NCI-H2196 treated with DMSO at 0.1 percent for 48 hours (cell line): ENCODE measurements around the gene GNB1.
"Not testable (repeated sequence)": the region's sequence is repeated elsewhere in the genome, so short reads cannot be mapped to it uniquely, and the experiment has no call there.

ENCODE experiments used
- DNase-seq: peaks from one replicate; lab custom pipeline; 2025; ENCODE audit not compliant: unreplicated experiment; lab: John Stamatoyannopoulos, UW

Gene GNB1

DNA sequence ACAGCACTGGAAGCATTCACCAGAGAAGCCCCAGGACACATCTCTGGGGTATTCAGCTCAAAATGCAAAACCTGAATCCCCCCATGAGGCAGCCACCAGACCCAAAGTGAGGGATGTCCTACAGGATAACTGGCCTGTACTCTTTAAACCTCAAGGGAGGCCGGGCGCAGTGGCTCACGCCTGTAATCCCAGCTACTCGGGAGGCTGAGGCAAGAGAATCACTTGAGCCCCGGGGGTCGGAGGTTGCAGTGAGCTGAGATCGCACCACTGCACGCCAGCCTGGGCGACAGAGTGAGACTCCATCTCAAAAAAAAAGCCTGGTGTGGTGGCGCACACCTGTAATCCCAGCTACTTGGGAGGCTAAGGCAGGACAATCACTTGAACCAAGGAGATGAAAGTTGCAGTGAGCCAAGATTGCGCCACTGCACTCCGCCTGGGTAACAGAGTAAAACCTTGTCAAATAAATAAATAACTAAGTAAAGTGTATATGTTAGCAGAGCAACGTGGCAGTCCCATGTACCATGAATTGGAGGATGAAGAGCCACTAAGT is 29.1 kb downstream of the GNB1 start:
- not testable (repeated sequence) for DNase-seq

DNA sequence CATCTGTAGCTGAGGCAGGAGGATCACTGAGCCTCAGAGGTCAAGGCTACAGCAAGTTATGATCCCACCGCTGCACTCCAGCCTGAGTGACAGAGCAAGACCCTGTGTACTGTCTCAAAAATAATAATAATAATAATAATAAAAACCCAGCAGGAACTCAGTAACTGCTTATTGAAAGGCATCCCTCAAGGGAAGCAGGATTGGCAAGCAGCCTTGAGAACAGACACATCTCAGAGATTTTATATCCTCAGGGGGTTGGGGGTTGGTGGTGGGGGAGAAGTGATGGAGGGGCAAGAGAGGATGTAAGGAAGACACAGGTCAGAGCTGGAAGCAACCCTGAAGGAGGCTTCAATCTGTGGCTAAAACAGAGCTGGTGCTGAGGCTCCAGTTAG is 29.6 kb downstream of the GNB1 start:
- no peak for DNase-seq

DNA sequence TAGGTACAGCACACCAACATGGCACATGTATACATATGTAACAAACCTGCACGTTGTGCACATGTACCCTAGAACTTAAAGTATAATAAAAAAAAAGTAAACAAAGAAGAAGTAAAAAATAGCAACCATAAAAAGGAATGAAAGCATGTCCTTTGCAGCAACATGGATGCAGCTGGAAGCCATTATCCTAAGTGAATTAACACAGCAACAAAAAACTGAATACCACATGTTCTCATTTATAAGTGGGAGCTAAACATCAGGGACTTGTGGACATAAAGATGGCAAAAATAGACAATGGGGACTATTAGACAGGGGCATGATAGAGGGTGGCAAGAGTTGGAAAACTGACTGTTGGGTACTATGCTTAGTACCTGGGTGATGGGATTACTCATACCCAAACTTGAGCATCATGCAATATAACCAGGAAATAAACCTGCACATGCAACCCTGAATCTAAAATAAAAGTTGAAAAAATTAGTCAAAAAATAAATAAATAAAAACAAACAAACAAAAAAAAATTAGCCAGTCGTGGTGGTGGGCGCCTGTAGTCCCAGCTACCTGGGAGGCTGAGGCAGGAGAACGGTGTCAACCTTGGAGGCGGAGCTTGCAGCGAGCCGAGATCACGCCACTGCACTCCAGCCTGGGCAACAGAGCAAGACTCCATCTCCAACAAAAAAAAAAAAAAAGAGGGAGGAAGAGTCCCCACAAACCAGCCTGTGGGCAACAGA is 30.8 kb downstream of the GNB1 start:
- DNase-seq, result not testable (repeated sequence)

DNA sequence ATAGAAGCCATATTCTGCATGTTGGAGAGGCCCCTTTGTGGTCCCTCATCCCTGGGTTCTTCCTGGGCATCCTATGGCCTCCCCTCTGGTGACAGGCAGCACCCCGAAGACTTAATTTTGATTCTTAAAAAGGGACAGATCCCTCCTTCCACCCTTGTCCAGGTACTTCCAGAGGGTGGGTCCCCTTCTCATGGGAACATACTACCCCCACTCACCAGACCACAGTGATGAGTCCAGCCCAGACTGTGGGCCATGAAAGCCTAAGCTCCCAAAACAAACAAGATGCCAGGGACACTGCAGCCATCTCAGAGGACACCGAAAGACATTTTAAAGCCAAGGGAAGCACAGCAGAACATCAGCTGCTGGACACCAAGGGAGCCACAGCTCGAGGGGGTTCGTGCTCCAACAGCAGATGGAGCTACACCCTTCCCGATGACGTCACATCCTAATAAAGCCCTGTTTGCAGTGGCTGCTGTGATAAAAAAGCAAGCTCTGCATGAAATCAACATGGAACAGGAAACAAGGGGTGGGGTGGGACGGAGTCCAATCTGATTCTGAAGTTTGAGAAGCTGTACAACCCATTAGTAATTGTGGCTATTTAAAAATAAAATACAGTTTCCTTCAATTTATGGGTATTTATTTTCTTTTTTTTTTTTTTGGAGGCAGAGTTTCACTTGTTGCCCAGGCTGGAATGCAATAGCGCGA is 32.4 kb downstream of the GNB1 start:
- DNase-seq, result peak; percentile 51

- no peak for DNase-seq
These were observed 33.7 kb downstream of the GNB1 start for GRCh38 chr1:1857096-1857703.

DNA sequence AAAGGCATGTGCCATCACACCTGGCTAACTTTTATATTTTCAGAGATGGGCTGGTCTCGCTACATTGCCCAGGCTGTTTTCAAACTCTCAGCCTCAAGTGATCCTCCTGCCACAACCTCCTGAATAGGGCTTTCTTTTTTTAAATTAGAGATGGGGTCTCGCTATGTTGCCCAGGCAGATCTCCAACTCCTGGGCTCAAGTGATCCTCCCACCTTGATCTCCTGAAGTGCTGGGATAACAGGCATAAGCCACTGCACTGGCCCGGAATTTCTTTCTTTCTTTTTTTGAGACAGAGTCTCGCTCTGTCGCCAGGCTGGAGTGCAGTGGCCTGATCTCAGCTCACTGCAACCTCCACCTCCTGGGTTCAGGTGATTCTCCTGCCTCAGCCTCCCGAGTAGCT is 34.7 kb downstream of the GNB1 start:
- not testable (repeated sequence) for DNase-seq

DNA sequence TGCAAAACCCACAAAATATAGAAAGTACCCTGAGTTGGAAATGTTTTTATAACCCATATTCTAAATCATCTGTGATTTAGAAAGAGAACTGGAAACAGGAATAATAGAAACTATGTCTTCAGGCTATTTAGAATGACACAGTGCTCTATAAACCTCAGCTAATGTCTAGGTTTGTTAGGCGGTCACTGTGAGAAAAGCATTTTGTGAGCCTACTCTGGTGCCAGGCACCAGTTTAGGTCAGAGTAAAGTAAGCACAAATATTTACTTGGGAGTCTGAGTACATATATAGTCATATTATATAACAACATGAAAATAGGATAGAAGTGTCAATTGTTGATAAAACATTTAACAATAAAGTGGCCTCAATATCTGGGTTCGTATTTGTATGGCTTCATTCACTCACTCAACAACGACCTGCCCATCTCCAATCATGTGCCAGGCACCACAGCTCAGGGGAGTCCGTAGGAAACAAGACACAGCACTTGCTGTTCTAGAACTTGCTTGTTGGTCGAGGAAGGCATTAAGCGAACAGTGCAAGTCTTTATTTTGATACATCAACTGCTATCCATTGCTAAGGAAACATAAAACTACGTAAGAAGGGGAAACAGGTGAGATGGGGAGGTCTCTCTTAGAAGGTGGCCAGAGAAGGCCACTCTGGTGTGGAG is 37.2 kb downstream of the GNB1 start:
- no peak for DNase-seq

DNA sequence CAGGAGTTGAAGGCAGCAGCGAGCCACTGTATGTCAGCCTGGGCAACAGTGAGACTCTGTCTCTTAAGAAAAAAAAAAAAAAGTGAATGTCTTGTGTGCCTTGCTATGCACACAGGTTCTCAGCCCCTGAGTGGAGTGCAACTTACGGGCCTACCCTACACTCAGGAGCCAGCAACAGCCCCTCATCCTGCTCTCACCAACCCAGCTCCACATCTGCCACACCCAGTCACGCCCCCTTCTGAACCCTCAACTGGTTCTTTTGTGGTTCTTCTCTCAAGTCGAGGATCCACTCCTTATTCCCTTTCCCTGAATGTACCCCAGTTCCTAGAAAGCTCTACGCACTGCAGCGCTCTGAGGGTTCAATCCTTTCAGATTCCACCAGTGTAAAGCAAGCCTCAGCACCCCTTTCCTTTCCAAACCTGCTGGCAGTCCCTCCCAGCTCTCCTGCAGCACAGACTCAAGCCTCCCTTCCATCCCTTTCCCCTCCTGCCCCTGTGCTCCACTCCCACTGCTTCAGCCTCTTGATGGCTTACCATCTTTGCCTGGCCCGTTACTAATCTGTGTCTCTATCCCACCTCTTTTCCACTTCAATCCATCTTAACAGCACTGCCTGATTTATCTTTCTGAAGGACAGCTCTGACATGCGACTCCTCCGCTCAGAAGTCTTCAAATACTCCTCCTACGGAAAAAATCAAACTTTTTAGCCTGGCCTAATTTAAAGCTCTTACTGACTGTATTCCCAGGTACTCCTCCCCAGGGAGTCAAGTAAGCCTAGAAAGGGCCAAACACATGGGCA is 38.1 kb downstream of the GNB1 start:
- DNase-seq, result no peak

- no peak for DNase-seq
These were observed 43.0 kb downstream of the GNB1 start for GRCh38 chr1:1847890-1848289.

DNA sequence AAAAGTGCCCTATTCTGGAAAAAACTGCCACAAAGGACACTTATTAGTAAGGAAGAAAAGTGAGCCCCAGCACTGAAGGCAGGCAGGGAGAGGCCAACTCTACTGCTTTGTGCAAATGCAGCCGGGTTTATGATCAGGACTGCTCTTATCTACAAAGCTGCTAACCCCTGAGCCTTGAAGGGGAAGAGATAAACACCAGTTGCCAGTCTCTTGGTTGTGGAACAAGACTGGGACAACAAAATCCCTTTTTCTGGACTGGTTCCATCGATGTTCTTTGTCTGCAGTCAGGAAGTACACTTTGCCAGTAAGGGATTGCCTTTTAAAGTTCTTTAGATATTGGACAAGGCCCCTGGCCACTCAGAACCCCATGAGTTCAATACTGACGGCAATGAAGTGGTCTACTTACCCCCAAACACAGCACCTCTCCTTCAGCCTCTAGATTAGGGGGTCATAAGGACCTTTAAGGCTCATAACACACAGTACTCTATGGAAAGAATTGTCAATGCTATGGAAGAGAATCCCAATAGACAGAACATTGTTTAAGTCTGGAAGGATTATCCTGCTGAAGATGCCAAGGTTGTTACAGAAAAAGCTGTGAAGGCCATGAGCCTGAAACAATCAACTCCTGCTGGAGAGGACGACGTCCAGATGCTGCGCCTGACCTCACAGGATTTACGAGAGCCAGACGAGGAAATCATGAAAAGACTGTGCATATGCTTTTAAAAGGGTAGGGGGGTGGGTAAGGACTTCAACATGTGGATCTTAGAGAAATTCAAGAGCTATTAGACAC is 43.6 kb downstream of the GNB1 start:
- no peak for DNase-seq

DNA sequence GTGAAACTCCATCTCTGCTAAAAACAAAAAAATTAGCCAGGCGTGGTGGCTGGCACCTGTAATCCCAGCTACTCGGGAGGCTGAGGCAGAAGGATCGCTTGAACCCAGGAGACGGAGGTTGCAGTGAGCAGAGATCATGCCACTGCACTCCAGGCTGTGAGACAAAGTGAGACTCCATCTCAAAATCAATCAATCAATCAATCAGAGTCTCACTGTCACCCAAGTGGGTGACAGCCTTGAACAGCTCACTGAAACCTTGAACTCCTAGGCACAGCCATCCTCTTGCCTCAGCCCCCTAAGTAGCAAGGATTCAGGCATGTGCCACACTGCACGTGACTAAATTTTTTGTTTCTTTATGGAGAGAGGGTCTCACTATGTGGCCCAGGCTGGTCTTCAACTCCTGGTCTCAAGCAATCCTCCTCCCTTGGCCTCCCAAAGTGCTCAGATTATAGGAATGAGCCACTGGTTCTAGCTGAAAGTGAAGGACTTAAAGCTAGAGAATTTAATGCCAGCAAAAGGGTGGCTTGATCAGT is 44.4 kb downstream of the GNB1 start:
- DNase-seq, result no peak

DNA sequence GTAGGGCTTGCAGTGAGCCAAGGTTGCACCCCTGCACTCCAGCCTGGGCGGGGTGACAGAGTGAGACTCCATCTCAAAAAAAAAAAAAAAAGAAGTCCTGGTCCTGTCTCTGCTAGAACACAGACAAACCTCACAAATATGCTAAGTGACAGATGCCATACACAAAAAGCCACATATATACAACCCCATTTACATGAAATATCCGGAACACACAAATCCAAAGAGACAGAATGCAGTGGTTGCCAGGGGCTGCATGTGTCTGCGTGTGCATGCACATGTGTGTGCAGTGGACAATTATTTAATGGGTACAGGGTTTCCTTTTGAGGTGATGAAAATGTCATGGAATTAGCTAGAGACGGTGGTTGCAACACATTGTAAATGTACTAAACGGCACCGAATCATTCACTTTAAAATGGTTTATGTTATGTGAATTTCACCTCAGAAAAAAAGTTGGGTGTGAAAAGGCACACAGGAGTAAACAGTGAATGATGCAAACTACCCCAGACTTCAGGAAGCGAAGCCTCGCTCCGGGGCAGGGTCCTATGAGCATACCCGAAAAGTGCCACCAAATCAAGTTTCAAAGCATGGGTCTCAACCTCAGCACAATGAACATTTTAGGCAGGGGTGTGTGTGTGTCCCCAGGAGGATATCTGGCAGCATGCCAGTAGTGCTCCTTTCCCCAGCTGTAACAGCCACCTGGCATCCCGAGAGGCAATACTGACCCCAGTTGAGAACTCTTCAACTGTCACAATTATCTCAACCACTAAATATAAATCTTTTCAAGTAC is 48.3 kb downstream of the GNB1 start:
- DNase-seq, result no peak

GRCh38 chr1:1841575-1841995 is 49.3 kb downstream of the GNB1 start:
- no peak for DNase-seq

DNA sequence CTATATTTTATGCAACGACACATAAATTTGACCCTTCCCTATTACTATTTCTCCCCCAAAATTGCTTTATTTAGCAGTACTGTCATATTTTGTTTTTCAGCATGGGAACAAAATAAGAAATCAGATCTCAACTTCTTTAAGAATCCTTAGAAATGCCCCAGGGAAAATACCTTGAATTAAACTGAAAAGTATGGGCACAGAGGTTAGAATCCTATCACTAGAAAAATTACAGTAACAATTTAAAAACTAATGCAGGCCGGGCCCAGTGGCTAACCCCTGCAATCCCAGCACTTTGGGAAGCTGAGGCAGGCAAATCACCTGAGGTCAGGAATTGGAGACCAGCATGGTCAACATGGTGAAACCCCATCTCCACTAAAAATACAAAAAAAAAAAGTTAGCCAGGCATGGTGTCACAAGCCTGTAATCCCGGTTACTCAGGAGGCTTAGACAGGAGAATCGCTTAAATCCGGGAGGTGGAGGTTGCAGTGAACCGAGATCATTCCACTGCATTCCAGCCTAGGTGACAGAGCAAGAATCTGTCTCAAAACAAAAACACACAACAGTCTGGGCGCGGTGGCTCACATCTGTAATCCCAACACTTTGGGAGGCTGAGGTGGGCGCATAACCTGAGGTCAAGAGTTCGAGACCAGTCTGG is 51.4 kb downstream of the GNB1 start:
- no peak for DNase-seq

DNA sequence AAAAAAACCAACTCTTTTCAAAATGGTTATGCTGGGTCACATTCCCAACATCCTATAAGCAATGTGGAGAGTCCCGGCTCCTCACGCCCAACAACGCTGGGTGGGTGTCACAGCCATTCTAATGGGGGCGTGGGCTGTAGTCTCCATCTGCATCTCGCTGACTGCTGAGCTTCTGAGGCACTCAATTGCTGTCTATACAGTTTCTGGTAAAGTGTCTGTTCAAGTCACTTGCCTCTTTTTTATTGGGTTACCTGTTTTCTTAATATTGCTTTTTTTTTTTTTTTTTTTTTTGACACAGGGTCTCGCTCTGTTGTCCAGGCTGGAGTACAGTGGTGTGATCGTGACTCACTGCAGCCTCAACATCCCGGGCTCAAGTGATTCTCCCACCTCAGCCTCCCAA is 54.8 kb downstream of the GNB1 start:
- no peak for DNase-seq

- DNase-seq, result no peak
These were observed 55.3 kb downstream of the GNB1 start for GRCh38 chr1:1835546-1835945.

GRCh38 chr1:1833916-1834325 is 57.0 kb downstream of the GNB1 start:
- DNase-seq, result no peak

DNA sequence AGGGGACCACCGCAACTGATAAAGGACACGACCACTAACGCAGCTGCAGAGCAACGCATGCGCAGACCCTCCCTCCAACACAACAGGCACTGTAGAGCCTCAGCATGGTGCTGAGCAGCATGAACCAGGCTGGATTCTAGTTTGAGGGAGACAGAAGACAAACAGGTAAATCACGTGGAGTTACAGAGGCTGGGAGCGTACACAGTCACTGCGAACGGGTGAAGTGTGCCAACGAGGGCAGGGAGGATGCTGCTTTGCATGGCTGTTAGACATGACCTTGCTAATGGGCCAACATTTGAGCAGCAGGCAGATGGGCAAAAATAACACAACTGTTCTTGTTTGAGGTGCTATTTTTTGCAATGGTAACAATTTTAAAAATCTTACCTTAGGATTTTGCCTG is 57.4 kb downstream of the GNB1 start:
- no peak for DNase-seq
